GM23338 (cell line): ENCODE results near the gene PHC1. TPM values are rescaled to one million over a fixed set of nuclear protein-coding genes. Genes with fewer than 3 reads are reported as not detected.

Experiments
- ATAC-seq: fragments of 200-7000 bp; cut with Tn5 transposase; 3 replicates; pipeline ENCODE4 v1.9.1; 2020
- DNase-seq: peaks from one replicate; pipeline ENCODE4 v3.0.0-alpha.2; 2015; ENCODE audit warnings: low spot score
- H2AFZ ChIP-seq: fragments of 200-600 bp; sonication (generic); 2 replicates; pipeline ENCODE4 v1.8.0; 2016; ENCODE audit warnings: antibody characterized with exemption, mild to moderate bottlenecking, moderate library complexity
- H3F3A ChIP-seq: fragments of 200-600 bp; sonication (generic); replicated peaks from 2 replicates; pipeline ENCODE4 v1.8.0; 2017; ENCODE audit warnings: antibody characterized with exemption, mixed run types, low read depth
- H3K27ac ChIP-seq: fragments of 200-600 bp; sonication (generic); 2 replicates; pipeline ENCODE4 v1.6.1; 2016; ENCODE audit warnings: low read depth
- H3K27me3 ChIP-seq: fragments of 200-600 bp; sonication (generic); 2 replicates; pipeline ENCODE4 v1.8.0; 2016; ENCODE audit warnings: mild to moderate bottlenecking, mixed run types, moderate library complexity; ENCODE audit not compliant: insufficient read depth
- H3K36me3 ChIP-seq: fragments of 200-600 bp; sonication (generic); 2 replicates; pipeline ENCODE4 v1.8.0; 2016; ENCODE audit warnings: mild to moderate bottlenecking; ENCODE audit not compliant: insufficient read depth
- H3K4me1 ChIP-seq: fragments of 200-600 bp; sonication (generic); 2 replicates; pipeline ENCODE4 v1.8.0; 2016; ENCODE audit warnings: mild to moderate bottlenecking, moderate library complexity; ENCODE audit not compliant: insufficient read depth
- H3K4me2 ChIP-seq: fragments of 200-600 bp; sonication (generic); 2 replicates; pipeline ENCODE4 v1.7.1; 2017; ENCODE audit warnings: mixed run types
- H3K4me3 ChIP-seq: fragments of 200-600 bp; sonication (generic); 2 replicates; pipeline ENCODE4 v1.6.1; 2016; ENCODE audit warnings: mixed run types
- H3K79me2 ChIP-seq: fragments of 200-600 bp; sonication (generic); replicated peaks from 2 replicates; pipeline ENCODE4 v1.8.0; 2017; ENCODE audit warnings: mild to moderate bottlenecking; ENCODE audit not compliant: insufficient read depth
- H3K9me2 ChIP-seq: fragments of 200-600 bp; sonication (generic); 2 replicates; pipeline ENCODE4 v1.8.0; 2017; ENCODE audit not compliant: insufficient read depth
- H4K20me1 ChIP-seq: fragments of 200-600 bp; sonication (generic); replicated peaks from 2 replicates; pipeline ENCODE4 v1.8.0; 2017; ENCODE audit warnings: mild to moderate bottlenecking; ENCODE audit not compliant: insufficient read depth
- H3K27ac Mint-ChIP-seq: 2 replicates; pipeline ENCODE4 v1.8.0; 2020; ENCODE audit warnings: inconsistent platforms, mild to moderate bottlenecking, moderate library complexity, mixed read lengths
- H3K27me3 Mint-ChIP-seq: 3 replicates; pipeline ENCODE4 v1.8.0; 2022; ENCODE audit warnings: low read depth, mild to moderate bottlenecking, moderate library complexity, mixed read lengths, inconsistent platforms; ENCODE audit not compliant: insufficient read depth, poor library complexity
- H3K36me3 Mint-ChIP-seq: 3 replicates; pipeline ENCODE4 v1.8.0; 2021; ENCODE audit warnings: low read depth, mild to moderate bottlenecking, inconsistent platforms, moderate library complexity, mixed read lengths
- H3K4me1 Mint-ChIP-seq: 3 replicates; pipeline ENCODE4 v1.8.0; 2020; ENCODE audit warnings: mild to moderate bottlenecking, inconsistent platforms, mixed read lengths
- H3K4me3 Mint-ChIP-seq: 3 replicates; pipeline ENCODE4 v1.8.0; 2021; ENCODE audit warnings: moderate library complexity, mild to moderate bottlenecking, inconsistent platforms, mixed read lengths
- H3K9me3 Mint-ChIP-seq: 3 replicates; pipeline ENCODE4 v1.8.0; 2020; ENCODE audit warnings: moderate library complexity, mild to moderate bottlenecking, inconsistent platforms, mixed read lengths
- CREB1 ChIP-seq: fragments of 250-450 bp; sonication (Bioruptor Pico); IDR thresholded peaks from 2 replicates; pipeline ENCODE4 v1.5.0; 2020; ENCODE audit warnings: low read depth, mild to moderate bottlenecking, moderate library complexity
- EZH2 ChIP-seq: fragments of 200-600 bp; sonication (generic); IDR thresholded peaks from one replicate; pipeline ENCODE4 v1.8.0; 2017; ENCODE audit warnings: antibody characterized with exemption, mild to moderate bottlenecking, low read depth; ENCODE audit not compliant: unreplicated experiment
- EZH2phosphoT487 ChIP-seq: fragments of 200-600 bp; sonication (generic); IDR thresholded peaks from one replicate; pipeline ENCODE4 v1.8.1; 2018; ENCODE audit warnings: antibody characterized with exemption; ENCODE audit not compliant: unreplicated experiment
- JUNB ChIP-seq: IDR thresholded peaks from one replicate; pipeline ENCODE4 v1.6.1; 2016; ENCODE audit warnings: antibody characterized with exemption; ENCODE audit not compliant: unreplicated experiment
- NANOG ChIP-seq: IDR thresholded peaks from 2 replicates; pipeline ENCODE4 v1.6.1; 2016; ENCODE audit warnings: antibody characterized with exemption, borderline replicate concordance
- POLR2AphosphoS5 ChIP-seq: IDR thresholded peaks from 2 replicates; pipeline ENCODE4 v1.6.1; 2016; ENCODE audit warnings: antibody characterized with exemption, low read depth
- ZNF114 ChIP-seq: fragments of 250-450 bp; sonication (Bioruptor Pico); IDR thresholded peaks from 2 replicates; pipeline ENCODE4 v1.5.0; 2020; ENCODE audit warnings: mild to moderate bottlenecking, moderate library complexity
- ZNF331 ChIP-seq: fragments of 250-450 bp; sonication (Bioruptor Pico); IDR thresholded peaks from 2 replicates; pipeline ENCODE4 v1.5.0; 2020; ENCODE audit warnings: low read depth, mild to moderate bottlenecking, moderate library complexity
- polyA plus RNA-seq: library from polyadenylated mRNA; unstranded; fragments of >200 nt; fragmentation: Nextera tagmentation; extraction: Ambion mirVana; gene quantifications from 2 replicates; pipeline ENCODE4 v1.2.1, GENCODE V29; 2016
- total RNA-seq: library from RNA; depleted of rRNA; stranded (reverse); fragments of >200 nt; shearing (Covaris generic); gene quantifications from 2 replicates; pipeline ENCODE4 v1.2.3, GENCODE V29; 2014
- TF ChIP-seq, protein P1 (sequence below): fragments of 250-450 bp; sonication (Bioruptor Pico); IDR thresholded peaks from 2 replicates; pipeline ENCODE4 v1.5.0; 2020; ENCODE audit warnings: mild to moderate bottlenecking, moderate library complexity
- TF ChIP-seq, protein P2 (sequence below): IDR thresholded peaks from 2 replicates; pipeline ENCODE4 v1.6.1; 2016; ENCODE audit warnings: antibody characterized with exemption
- TF ChIP-seq, protein P3 (sequence below), 2 experiments: fragments of 200-600 bp in 1 of 2; sonication (generic) in 1 of 2; conservative IDR thresholded peaks; 2 replicates each; pipeline versions ENCODE4 v1.5.1 to v1.6.1; 2016 to 2017; ENCODE audit warnings: antibody characterized with exemption in 2 of 2, low read depth in 2 of 2, mild to moderate bottlenecking in 2 of 2, moderate library complexity in 1 of 2

Gene PHC1
- total and polyA plus RNA-seq, 2 experiments from 2014 or later, result 303 to 1,069 TPM

DNA sequence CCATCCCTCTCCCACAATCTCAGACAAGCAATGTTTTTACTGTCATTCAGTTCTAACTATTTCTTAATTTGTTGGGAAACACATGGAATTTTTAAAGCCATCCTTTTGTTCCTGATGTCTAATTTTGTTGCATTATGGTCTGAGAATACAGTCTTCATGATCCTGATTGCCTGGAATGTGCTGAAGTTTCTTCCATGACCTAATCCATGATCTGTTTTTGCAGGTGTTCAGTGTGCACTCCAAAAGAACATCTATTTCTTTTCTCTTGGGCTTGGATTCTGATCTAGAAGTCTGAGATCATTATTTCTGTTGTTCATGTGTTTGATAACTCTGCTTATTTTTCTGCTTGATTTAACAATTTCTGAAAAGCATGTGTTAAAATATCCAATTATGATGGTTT, 43.2 kb upstream of the PHC1 start:
- ATAC-seq, result no peak
- Mint-ChIP-seq H3K4me1 (no peaks in the 10 kb centered on the region), H3K27ac (no peak overlapping the region), H3K4me3 (no peak overlapping the region), H3K9me3 (no peaks in the 10 kb centered on the region), H3K27me3 (no peaks in the 10 kb centered on the region), H3K36me3 (no peaks in the 10 kb centered on the region)
- H3K9me2 ChIP-seq, result no peaks in the 10 kb centered on the region
- TF ChIP-seq EZH2 (no peak), NANOG (no peak), JUNB (no peak), ZNF114 (no peak), POLR2AphosphoS5 (no peak), CREB1 (CRISPR knock-in tag) (no peak), EZH2phosphoT487 (no peak), ZNF331 (CRISPR knock-in tag) (no peak)
- TF ChIP-seq, protein P1, sequence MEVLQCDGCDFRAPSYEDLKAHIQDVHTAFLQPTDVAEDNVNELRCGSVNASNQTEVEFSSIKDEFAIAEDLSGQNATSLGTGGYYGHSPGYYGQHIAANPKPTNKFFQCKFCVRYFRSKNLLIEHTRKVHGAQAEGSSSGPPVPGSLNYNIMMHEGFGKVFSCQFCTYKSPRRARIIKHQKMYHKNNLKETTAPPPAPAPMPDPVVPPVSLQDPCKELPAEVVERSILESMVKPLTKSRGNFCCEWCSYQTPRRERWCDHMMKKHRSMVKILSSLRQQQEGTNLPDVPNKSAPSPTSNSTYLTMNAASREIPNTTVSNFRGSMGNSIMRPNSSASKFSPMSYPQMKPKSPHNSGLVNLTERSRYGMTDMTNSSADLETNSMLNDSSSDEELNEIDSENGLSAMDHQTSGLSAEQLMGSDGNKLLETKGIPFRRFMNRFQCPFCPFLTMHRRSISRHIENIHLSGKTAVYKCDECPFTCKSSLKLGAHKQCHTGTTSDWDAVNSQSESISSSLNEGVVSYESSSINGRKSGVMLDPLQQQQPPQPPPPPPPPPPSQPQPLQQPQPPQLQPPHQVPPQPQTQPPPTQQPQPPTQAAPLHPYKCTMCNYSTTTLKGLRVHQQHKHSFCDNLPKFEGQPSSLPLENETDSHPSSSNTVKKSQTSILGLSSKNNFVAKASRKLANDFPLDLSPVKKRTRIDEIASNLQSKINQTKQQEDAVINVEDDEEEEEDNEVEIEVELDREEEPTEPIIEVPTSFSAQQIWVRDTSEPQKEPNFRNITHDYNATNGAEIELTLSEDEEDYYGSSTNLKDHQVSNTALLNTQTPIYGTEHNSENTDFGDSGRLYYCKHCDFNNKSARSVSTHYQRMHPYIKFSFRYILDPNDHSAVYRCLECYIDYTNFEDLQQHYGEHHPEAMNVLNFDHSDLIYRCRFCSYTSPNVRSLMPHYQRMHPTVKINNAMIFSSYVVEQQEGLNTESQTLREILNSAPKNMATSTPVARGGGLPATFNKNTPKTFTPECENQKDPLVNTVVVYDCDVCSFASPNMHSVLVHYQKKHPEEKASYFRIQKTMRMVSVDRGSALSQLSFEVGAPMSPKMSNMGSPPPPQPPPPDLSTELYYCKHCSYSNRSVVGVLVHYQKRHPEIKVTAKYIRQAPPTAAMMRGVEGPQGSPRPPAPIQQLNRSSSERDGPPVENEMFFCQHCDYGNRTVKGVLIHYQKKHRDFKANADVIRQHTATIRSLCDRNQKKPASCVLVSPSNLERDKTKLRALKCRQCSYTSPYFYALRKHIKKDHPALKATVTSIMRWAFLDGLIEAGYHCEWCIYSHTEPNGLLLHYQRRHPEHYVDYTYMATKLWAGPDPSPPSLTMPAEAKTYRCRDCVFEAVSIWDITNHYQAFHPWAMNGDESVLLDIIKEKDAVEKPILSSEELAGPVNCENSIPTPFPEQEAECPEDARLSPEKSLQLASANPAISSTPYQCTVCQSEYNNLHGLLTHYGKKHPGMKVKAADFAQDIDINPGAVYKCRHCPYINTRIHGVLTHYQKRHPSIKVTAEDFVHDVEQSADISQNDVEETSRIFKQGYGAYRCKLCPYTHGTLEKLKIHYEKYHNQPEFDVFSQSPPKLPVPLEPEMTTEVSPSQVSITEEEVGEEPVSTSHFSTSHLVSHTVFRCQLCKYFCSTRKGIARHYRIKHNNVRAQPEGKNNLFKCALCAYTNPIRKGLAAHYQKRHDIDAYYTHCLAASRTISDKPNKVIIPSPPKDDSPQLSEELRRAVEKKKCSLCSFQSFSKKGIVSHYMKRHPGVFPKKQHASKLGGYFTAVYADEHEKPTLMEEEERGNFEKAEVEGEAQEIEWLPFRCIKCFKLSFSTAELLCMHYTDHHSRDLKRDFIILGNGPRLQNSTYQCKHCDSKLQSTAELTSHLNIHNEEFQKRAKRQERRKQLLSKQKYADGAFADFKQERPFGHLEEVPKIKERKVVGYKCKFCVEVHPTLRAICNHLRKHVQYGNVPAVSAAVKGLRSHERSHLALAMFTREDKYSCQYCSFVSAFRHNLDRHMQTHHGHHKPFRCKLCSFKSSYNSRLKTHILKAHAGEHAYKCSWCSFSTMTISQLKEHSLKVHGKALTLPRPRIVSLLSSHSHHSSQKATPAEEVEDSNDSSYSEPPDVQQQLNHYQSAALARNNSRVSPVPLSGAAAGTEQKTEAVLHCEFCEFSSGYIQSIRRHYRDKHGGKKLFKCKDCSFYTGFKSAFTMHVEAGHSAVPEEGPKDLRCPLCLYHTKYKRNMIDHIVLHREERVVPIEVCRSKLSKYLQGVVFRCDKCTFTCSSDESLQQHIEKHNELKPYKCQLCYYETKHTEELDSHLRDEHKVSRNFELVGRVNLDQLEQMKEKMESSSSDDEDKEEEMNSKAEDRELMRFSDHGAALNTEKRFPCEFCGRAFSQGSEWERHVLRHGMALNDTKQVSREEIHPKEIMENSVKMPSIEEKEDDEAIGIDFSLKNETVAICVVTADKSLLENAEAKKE, result no peak
- TF ChIP-seq, protein P2, sequence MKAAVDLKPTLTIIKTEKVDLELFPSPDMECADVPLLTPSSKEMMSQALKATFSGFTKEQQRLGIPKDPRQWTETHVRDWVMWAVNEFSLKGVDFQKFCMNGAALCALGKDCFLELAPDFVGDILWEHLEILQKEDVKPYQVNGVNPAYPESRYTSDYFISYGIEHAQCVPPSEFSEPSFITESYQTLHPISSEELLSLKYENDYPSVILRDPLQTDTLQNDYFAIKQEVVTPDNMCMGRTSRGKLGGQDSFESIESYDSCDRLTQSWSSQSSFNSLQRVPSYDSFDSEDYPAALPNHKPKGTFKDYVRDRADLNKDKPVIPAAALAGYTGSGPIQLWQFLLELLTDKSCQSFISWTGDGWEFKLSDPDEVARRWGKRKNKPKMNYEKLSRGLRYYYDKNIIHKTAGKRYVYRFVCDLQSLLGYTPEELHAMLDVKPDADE, result no peak
- TF ChIP-seq, protein P3, sequence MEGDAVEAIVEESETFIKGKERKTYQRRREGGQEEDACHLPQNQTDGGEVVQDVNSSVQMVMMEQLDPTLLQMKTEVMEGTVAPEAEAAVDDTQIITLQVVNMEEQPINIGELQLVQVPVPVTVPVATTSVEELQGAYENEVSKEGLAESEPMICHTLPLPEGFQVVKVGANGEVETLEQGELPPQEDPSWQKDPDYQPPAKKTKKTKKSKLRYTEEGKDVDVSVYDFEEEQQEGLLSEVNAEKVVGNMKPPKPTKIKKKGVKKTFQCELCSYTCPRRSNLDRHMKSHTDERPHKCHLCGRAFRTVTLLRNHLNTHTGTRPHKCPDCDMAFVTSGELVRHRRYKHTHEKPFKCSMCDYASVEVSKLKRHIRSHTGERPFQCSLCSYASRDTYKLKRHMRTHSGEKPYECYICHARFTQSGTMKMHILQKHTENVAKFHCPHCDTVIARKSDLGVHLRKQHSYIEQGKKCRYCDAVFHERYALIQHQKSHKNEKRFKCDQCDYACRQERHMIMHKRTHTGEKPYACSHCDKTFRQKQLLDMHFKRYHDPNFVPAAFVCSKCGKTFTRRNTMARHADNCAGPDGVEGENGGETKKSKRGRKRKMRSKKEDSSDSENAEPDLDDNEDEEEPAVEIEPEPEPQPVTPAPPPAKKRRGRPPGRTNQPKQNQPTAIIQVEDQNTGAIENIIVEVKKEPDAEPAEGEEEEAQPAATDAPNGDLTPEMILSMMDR (conservative IDR thresholded peaks at IDR 0.05; ENCODE audit: low read depth in 2 of 2), result no peak
- H3K79me2 ChIP-seq, result no peaks in the 10 kb centered on the region
- no peaks in the 10 kb centered on the region for H4K20me1 ChIP-seq
- H3F3A ChIP-seq, result no peaks in the 10 kb centered on the region
- no peak overlapping the region for H3K4me2 ChIP-seq
- no peak overlapping the region for H3K4me3 ChIP-seq
- no peak for DNase-seq
- H3K27ac ChIP-seq, result no peak overlapping the region
- no peaks in the 10 kb centered on the region for H3K4me1 ChIP-seq
- no peak overlapping the region for H2AFZ ChIP-seq
- H3K36me3 ChIP-seq, result no peaks in the 10 kb centered on the region
- H3K27me3 ChIP-seq, result no peaks in the 10 kb centered on the region
